Measurements from ENCODE around the gene SLC4A7. TPM values are rescaled to one million over a fixed set of nuclear protein-coding genes. Genes with fewer than 3 reads are reported as not detected.
"Not testable (repeated sequence)": the region's sequence is repeated elsewhere in the genome, so short reads cannot be mapped to it uniquely, and the experiment has no call there.

SLC4A7 gene
- total and polyA plus RNA-seq, 4 donors: 11.3 to 91.5 (median 30.9) TPM

DNA sequence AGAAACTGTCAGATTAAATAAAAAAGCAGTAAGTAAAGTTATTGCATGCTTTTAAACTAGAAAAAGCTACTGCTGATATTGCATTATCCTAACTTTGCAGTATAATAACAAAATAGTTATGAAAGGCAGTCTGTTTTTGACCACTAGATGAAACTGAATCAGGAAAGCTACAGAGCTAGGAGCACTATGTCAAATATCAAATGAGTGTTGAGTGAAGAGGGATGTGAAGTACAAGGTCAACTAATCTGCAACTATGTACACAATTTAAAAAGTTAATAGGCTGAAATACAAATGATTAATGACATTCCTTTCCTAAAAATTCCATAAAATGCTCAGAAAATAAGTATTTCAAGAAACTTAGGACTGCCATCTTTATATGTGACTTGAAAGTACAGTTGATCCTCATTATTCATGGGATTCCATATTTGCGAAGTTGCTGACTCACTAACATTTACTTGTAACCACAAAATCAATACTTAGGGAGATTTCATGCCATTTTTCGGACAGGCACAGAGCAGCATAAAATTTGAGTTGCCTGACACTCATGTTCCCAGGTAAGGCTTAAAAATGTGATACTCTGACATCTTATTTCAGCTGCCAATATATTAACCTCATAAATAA, 34.5 kb downstream of the SLC4A7 start:
- Histone ChIP-seq H3K4me1 (ENCODE audit: control insufficient read depth, insufficient read depth, low read length) (no peaks in the 10 kb centered on the region), H3K36me3 (ENCODE audit: control insufficient read depth, insufficient read depth, low read length) (no peaks in the 10 kb centered on the region), H3K27ac (ENCODE audit: low read depth, low read length) (no peak overlapping the region), H3K9me3 (ENCODE audit: control insufficient read depth, insufficient read depth, low read length) (no peaks in the 10 kb centered on the region), H3K4me3 (ENCODE audit: low read depth, low read length) (no peak overlapping the region), H3K27me3 (ENCODE audit: control insufficient read depth, insufficient read depth, low read length) (no peaks in the 10 kb centered on the region)
- no peak for DNase-seq (ENCODE audit: low read depth in 4 of 6, low spot score in 6 of 6)
- 100% methylated on average over 2 of the region's 2 CpGs for WGBS (ENCODE audit: insufficient coverage)

DNA sequence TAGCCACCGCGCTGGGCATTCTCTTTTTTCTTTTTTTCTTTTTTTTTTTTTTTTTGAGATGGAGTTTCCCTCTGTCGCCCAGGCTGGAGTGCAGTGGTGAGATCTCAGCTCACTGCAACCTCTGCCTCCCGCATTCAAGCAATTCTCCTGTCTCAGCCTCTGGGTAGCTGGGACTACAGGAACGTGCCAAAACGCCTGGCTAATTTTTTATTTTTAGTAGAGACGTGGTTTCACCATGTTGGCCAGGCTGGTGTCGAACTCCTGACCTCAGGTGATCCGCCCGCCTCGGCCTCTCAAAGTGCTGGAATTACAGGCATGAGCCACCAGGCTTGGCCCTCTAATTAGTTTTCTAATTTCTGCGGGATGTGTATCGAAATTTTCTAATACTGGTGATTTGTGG, 41.2 kb downstream of the SLC4A7 start:
- H3K27ac ChIP-seq (ENCODE audit: low read depth, low read length); H3K4me3 ChIP-seq (ENCODE audit: low read depth, low read length); DNase-seq (ENCODE audit: low read depth in 4 of 6, low spot score in 6 of 6); H3K36me3 ChIP-seq (ENCODE audit: control insufficient read depth, insufficient read depth, low read length); H3K9me3 ChIP-seq (ENCODE audit: control insufficient read depth, insufficient read depth, low read length); H3K27me3 ChIP-seq (ENCODE audit: control insufficient read depth, insufficient read depth, low read length); H3K4me1 ChIP-seq (ENCODE audit: control insufficient read depth, insufficient read depth, low read length): not testable (repeated sequence)
- WGBS (ENCODE audit: insufficient coverage): over 99% methylated on average over 10 of the region's 13 CpGs

DNA sequence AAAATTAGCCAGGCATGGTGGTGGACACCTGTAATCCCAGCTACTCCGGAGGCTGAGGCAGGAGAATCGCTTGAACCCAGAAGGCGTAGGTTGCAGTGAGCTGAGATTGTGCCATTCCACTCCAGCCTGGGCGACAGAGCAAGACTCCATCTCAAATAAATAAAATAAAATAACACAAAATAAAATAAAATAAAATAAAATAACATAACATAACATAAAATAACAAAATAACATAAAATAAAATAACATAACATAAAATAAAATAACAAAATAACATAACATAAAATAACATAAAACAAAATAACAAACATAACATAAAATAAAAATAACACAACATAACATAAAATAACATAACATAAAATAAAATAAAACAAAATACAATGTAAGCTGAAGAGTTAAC, 45.8 kb downstream of the SLC4A7 start:
- DNase-seq (ENCODE audit: low read depth in 4 of 6, low spot score in 6 of 6); H3K9me3 ChIP-seq (ENCODE audit: control insufficient read depth, insufficient read depth, low read length): not testable (repeated sequence)

DNA sequence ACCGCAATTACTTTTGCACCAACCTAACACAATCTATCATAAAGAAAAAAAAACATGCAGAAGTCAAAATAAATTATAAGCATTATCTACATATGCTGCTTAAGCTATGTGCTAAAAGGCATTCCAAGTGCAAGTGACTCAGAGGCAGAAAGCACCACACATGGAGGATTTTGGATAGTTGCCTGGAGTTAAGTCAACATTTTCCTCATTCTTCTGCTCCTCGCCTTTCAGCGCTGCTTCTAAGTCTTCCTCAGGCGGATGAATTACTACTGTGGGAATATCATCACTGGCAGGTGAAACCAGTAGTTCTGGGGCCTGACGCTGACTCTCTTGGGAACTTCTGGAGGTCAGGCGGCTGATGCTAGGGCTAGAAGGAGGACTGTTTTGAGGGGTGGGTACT, 53.1 kb downstream of the SLC4A7 start:
- Histone ChIP-seq H3K36me3 (ENCODE audit: control insufficient read depth, insufficient read depth, low read length) (peaks cover 21% of the 10 kb centered on the region), H3K4me1 (ENCODE audit: control insufficient read depth, insufficient read depth, low read length) (no peaks in the 10 kb centered on the region), H3K9me3 (ENCODE audit: control insufficient read depth, insufficient read depth, low read length) (no peaks in the 10 kb centered on the region), H3K27me3 (ENCODE audit: control insufficient read depth, insufficient read depth, low read length) (no peaks in the 10 kb centered on the region), H3K27ac (ENCODE audit: low read depth, low read length) (no peak overlapping the region), H3K4me3 (ENCODE audit: low read depth, low read length) (no peak overlapping the region)
- 68% methylated on average over 3 of the region's 6 CpGs for WGBS (ENCODE audit: insufficient coverage)
- DNase-seq (ENCODE audit: low read depth in 4 of 6, low spot score in 6 of 6): peak in 2 of 6 donors; percentile 5 to 66

More for the DNA sequence above, 45.8 kb downstream of the SLC4A7 start:
- H3K4me3 ChIP-seq (ENCODE audit: low read depth, low read length); H3K27me3 ChIP-seq (ENCODE audit: control insufficient read depth, insufficient read depth, low read length); H3K4me1 ChIP-seq (ENCODE audit: control insufficient read depth, insufficient read depth, low read length); H3K27ac ChIP-seq (ENCODE audit: low read depth, low read length): not testable (repeated sequence)
- peaks cover 16% of the 10 kb centered on the region for H3K36me3 ChIP-seq (ENCODE audit: control insufficient read depth, insufficient read depth, low read length)
- no CpG with 5 or more reads among the region's 4 CpGs for WGBS (ENCODE audit: insufficient coverage)

DNA sequence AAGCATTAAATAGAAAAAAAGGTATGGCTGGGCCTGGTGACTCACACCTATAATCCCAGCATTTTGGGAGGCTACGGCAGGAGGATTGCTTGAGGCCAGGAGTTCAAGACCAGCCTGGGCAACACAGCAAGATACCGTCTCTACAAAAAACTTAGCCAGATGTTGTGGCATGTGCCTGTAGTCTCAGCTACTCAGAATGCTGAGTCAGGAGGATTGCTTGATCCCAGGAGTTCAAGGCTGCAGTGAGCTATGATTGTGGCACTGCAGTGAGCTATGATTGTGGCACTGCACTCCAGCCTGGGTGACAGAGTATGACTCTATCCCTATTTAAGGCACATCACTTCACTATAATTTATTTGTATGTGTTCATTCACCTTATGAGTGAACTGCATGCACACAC, 54.3 kb downstream of the SLC4A7 start:
- Histone ChIP-seq H3K36me3 (ENCODE audit: control insufficient read depth, insufficient read depth, low read length) (peaks cover 13% of the 10 kb centered on the region), H3K9me3 (ENCODE audit: control insufficient read depth, insufficient read depth, low read length) (no peaks in the 10 kb centered on the region), H3K4me1 (ENCODE audit: control insufficient read depth, insufficient read depth, low read length) (no peaks in the 10 kb centered on the region), H3K27ac (ENCODE audit: low read depth, low read length) (no peak overlapping the region), H3K27me3 (ENCODE audit: control insufficient read depth, insufficient read depth, low read length) (no peaks in the 10 kb centered on the region), H3K4me3 (ENCODE audit: low read depth, low read length) (no peak overlapping the region)
- 92% methylated on average over 2 of the region's 2 CpGs for WGBS (ENCODE audit: insufficient coverage)
- DNase-seq (ENCODE audit: low read depth in 4 of 6, low spot score in 6 of 6): no peak

DNA sequence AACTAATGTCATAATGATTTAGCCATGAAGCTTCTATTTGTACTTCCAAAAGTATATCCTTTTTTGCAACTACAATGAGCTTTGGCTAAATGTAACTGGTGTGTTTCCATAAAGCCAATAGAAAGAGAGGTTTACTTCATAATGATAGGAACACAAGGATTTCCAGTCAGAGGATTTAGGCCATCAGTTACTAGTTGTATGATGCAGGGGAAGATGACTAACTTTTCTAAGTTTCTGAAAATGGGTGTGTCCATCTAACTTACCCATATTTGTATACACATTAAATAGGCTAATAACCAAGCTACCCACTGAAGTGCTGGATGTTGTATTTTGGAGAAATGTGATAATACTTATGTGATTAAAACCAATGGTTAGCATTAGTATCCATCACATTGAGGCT, 55.7 kb downstream of the SLC4A7 start:
- no peak for DNase-seq (ENCODE audit: low read depth in 4 of 6, low spot score in 6 of 6)
- Histone ChIP-seq H3K4me3 (ENCODE audit: low read depth, low read length) (no peak overlapping the region), H3K27ac (ENCODE audit: low read depth, low read length) (no peak overlapping the region), H3K36me3 (ENCODE audit: control insufficient read depth, insufficient read depth, low read length) (peaks cover 13% of the 10 kb centered on the region), H3K27me3 (ENCODE audit: control insufficient read depth, insufficient read depth, low read length) (no peaks in the 10 kb centered on the region), H3K4me1 (ENCODE audit: control insufficient read depth, insufficient read depth, low read length) (no peaks in the 10 kb centered on the region), H3K9me3 (ENCODE audit: control insufficient read depth, insufficient read depth, low read length) (no peaks in the 10 kb centered on the region)

DNA sequence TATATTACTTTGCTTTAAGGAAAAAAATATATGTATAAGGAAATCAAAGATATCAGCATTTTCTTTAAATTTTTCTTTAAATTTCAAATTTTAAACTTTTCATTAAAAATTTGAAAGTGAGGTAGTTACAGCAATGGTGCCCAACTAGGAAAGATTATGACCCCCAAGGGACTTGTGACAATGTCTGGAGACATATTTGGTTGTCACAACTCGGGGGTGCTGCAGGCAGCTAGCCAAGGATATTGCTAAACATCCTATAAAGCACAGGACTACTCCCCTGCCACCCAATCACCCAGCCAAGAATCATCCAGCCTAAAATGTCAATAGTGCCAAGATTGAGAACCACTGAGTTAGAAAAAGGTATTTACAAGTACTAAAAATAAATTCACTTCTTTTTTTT, 57.3 kb downstream of the SLC4A7 start:
- Histone ChIP-seq H3K4me1 (ENCODE audit: control insufficient read depth, insufficient read depth, low read length) (no peaks in the 10 kb centered on the region), H3K4me3 (ENCODE audit: low read depth, low read length) (no peak overlapping the region), H3K36me3 (ENCODE audit: control insufficient read depth, insufficient read depth, low read length) (peaks cover 13% of the 10 kb centered on the region), H3K9me3 (ENCODE audit: control insufficient read depth, insufficient read depth, low read length) (no peaks in the 10 kb centered on the region), H3K27me3 (ENCODE audit: control insufficient read depth, insufficient read depth, low read length) (no peaks in the 10 kb centered on the region), H3K27ac (ENCODE audit: low read depth, low read length) (no peak overlapping the region)
- WGBS (ENCODE audit: insufficient coverage): no CpG with 5 or more reads among the region's 1 CpG
- peak in 1 of 6 donors; percentile 12 for DNase-seq (ENCODE audit: low read depth in 4 of 6, low spot score in 6 of 6)

DNA sequence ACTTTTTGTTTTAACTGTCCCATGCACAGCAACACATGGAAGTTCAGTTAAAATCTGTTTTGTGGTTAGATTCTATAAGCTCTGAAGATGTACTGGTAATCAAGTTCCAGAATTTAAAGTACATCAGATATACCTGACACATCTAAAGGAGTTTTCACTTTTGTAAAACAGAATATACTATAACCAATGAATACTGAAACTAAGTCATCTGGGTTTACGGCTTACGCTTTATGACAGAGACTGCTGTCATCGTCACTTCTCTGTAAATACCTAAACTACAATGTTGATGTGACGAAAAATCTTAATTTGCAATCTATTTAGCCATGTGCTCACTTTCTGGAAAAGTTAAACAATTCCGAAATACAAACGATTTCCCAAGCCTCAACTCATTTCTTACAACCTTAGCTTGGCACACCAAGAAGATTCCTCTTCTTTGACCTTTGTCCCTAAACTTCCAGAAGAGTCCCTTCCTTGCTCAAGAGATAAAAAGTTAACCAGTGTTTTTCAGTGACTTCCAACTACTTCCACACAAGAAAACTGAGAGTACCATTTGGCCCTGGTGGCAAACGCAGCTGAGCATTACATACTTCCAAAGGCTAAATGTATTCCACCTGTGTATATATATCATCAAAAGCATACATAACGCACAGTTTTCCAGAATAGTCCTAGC, 58.2 kb downstream of the SLC4A7 start:
- Histone ChIP-seq H3K27me3 (ENCODE audit: control insufficient read depth, insufficient read depth, low read length) (no peaks in the 10 kb centered on the region), H3K4me1 (ENCODE audit: control insufficient read depth, insufficient read depth, low read length) (no peaks in the 10 kb centered on the region)
- 100% methylated on average over 6 of the region's 8 CpGs for WGBS (ENCODE audit: insufficient coverage)

DNA sequence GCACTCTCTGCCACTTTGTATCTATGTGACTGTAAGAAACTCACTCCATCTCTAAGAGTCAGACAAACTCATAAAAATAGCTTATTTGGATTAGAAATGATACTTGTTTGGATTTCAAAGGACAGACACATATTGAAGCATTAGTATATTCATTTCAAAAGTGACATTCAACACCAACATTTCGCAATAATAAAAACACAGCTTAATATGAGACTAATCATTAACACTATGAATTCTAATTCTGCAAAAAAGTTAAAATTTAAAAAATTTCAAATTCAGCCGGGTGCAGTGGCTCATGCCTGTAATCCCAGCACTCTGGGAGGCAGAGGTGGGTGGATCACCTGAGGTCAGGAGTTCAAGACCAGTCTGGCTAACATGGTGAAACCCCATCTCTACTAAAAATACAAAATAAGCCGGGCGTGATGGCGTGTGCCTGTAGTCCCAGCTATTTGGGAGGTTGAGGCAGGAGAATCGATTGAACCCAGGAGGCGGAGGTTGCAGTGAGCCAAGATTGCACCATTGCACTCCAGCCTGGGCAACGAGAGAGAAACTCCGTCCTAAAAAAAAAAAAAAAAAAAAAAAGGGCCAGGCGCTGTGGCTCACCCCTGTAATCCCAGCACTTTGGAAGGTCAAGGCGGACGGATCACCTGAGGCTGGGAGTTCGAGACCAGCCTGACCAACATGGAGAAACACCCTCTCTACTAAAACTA, 59.2 kb downstream of the SLC4A7 start:
- WGBS (ENCODE audit: insufficient coverage): 100% methylated on average over 5 of the region's 13 CpGs
- H3K27ac ChIP-seq (ENCODE audit: low read depth, low read length); DNase-seq (ENCODE audit: low read depth in 4 of 6, low spot score in 6 of 6); H3K4me1 ChIP-seq (ENCODE audit: control insufficient read depth, insufficient read depth, low read length); H3K9me3 ChIP-seq (ENCODE audit: control insufficient read depth, insufficient read depth, low read length); H3K36me3 ChIP-seq (ENCODE audit: control insufficient read depth, insufficient read depth, low read length); H3K27me3 ChIP-seq (ENCODE audit: control insufficient read depth, insufficient read depth, low read length); H3K4me3 ChIP-seq (ENCODE audit: low read depth, low read length): not testable (repeated sequence)

More for the DNA sequence above, 58.2 kb downstream of the SLC4A7 start:
- peaks cover 13% of the 10 kb centered on the region for H3K36me3 ChIP-seq (ENCODE audit: control insufficient read depth, insufficient read depth, low read length)
- no peak overlapping the region for H3K27ac ChIP-seq (ENCODE audit: low read depth, low read length)
- H3K9me3 ChIP-seq (ENCODE audit: control insufficient read depth, insufficient read depth, low read length): no peaks in the 10 kb centered on the region
- H3K4me3 ChIP-seq (ENCODE audit: low read depth, low read length): no peak overlapping the region
- DNase-seq (ENCODE audit: low read depth in 4 of 6, low spot score in 6 of 6): no peak

DNA sequence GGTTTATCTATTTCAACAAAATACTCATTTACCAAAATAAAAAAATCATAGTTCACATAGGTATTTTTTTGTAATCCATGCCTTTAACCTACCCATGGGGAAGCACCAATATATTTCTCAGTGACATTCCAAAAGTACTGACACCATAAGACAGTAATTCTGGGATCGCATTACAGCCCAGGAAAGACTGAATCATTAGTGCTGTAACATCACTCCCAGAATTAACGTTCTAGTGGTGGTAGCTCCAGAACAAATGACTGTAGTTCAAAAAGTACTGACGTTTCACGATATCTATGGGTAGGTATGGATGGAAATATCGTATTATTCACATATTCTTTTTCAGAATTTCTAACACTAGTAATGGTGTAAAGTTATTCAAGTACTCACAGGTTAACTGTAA, 60.7 kb downstream of the SLC4A7 start:
- Histone ChIP-seq H3K27ac (ENCODE audit: low read depth, low read length) (no peak overlapping the region), H3K4me3 (ENCODE audit: low read depth, low read length) (no peak overlapping the region), H3K27me3 (ENCODE audit: control insufficient read depth, insufficient read depth, low read length) (no peaks in the 10 kb centered on the region), H3K36me3 (ENCODE audit: control insufficient read depth, insufficient read depth, low read length) (peaks cover 7% of the 10 kb centered on the region), H3K4me1 (ENCODE audit: control insufficient read depth, insufficient read depth, low read length) (no peaks in the 10 kb centered on the region), H3K9me3 (ENCODE audit: control insufficient read depth, insufficient read depth, low read length) (no peaks in the 10 kb centered on the region)
- WGBS (ENCODE audit: insufficient coverage): no CpG with 5 or more reads among the region's 5 CpGs
- no peak for DNase-seq (ENCODE audit: low read depth in 4 of 6, low spot score in 6 of 6)
